Measurements from ENCODE around the gene MRPS6.

DNA sequence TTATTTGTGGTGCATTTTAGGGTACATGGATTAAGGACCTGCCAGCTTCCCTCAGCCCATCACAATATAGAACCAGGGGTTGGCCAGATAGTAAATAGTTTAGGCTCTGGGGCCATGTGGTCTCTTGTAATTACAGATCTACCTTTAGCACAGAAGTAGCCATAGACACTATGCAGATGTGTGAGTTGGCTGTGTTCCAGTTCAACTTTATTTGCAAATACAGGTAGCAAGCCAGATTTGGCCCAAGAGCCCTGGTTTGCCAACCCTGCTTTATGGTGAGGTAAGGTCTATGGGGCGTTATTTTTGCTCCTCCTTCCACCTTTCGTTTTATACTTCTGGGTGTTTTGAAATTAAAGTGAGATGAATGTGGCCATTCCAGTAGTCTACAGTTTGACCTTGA is 48.7 kb downstream of the MRPS6 start:
- TF ChIP-seq, protein P1, sequence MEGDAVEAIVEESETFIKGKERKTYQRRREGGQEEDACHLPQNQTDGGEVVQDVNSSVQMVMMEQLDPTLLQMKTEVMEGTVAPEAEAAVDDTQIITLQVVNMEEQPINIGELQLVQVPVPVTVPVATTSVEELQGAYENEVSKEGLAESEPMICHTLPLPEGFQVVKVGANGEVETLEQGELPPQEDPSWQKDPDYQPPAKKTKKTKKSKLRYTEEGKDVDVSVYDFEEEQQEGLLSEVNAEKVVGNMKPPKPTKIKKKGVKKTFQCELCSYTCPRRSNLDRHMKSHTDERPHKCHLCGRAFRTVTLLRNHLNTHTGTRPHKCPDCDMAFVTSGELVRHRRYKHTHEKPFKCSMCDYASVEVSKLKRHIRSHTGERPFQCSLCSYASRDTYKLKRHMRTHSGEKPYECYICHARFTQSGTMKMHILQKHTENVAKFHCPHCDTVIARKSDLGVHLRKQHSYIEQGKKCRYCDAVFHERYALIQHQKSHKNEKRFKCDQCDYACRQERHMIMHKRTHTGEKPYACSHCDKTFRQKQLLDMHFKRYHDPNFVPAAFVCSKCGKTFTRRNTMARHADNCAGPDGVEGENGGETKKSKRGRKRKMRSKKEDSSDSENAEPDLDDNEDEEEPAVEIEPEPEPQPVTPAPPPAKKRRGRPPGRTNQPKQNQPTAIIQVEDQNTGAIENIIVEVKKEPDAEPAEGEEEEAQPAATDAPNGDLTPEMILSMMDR (IDR thresholded peaks at IDR 0.05): no peak
- no peak for TF ChIP-seq POLR2A (IDR thresholded peaks at IDR 0.05)
